Right atrium auricular region (tissue), 2 donors: ENCODE results near the gene NAALADL2. TPM values are rescaled to one million over a fixed set of nuclear protein-coding genes. Genes with fewer than 3 reads are reported as not detected.

ENCODE experiments used
- DNase-seq: peaks from one replicate; pipeline ENCODE4 v3.0.0-alpha.2; 2019; ENCODE audit warnings: low spot score
- H3K27ac ChIP-seq, 2 donors: fragments of 200-600 bp; sonication (generic); 1 replicate in 1 of 2; 2 replicates in 1 of 2; pipeline ENCODE4 v1.5.1; 2016 to 2019
- H3K27me3 ChIP-seq, 2 donors: fragments of 200-600 bp; sonication (generic); one replicate each; pipeline versions ENCODE4 v1.5.1 to v1.6.0; 2017 to 2019
- H3K36me3 ChIP-seq: fragments of 200-600 bp; sonication (generic); one replicate; pipeline ENCODE4 v1.5.1; 2016
- H3K4me1 ChIP-seq, 2 donors: fragments of 200-600 bp; sonication (generic); one replicate each; pipeline versions ENCODE4 v1.5.1 to v1.6.0; 2017 to 2019
- H3K4me3 ChIP-seq, 2 donors: fragments of 200-600 bp; sonication (generic); 1 replicate in 1 of 2; 2 replicates in 1 of 2; pipeline ENCODE4 v1.5.1; 2017 to 2019; ENCODE audit warnings: mild to moderate bottlenecking in 1 of 2, moderate library complexity in 1 of 2
- H3K9me3 ChIP-seq, 2 donors: fragments of 200-600 bp; sonication (generic); one replicate each; pipeline ENCODE4 v1.5.1; 2019
- CTCF ChIP-seq, 2 donors: fragments of 200-600 bp; sonication (generic); IDR thresholded peaks; one replicate each; pipeline ENCODE4 v1.5.1; 2019; ENCODE audit warnings: antibody characterized with exemption in 2 of 2
- total RNA-seq, 2 donors: library from RNA; depleted of rRNA; stranded (reverse); fragments of >200 nt; gene quantifications; one replicate each; pipeline ENCODE4 v1.1.0, GENCODE V29; 2016

Gene NAALADL2
- total RNA-seq, 2 donors from 2014 or later: 2.5 to 3.2 TPM

GRCh38 chr3:174937478-174937877, 78.3 kb downstream of the NAALADL2 start:
- DNase-seq: no peak
- no peak overlapping the region for H3K4me3 ChIP-seq
- H3K9me3 ChIP-seq: peaks cover 0 to 5% of the 10 kb centered on the region in 2 donors
- no peaks in the 10 kb centered on the region for H3K27me3 ChIP-seq
- H3K36me3 ChIP-seq: no peaks in the 10 kb centered on the region
- no peak overlapping the region for H3K27ac ChIP-seq
- TF ChIP-seq CTCF (IDR thresholded peaks at IDR 0.05): no peak
- no peaks in the 10 kb centered on the region for H3K4me1 ChIP-seq

GRCh38 chr3:174938102-174938501, 79.0 kb downstream of the NAALADL2 start:
- H3K4me3 ChIP-seq: no peak overlapping the region
- peaks cover 0 to 5% of the 10 kb centered on the region in 2 donors for H3K9me3 ChIP-seq
- no peaks in the 10 kb centered on the region for H3K36me3 ChIP-seq
- no peaks in the 10 kb centered on the region for H3K27me3 ChIP-seq
- H3K27ac ChIP-seq: no peak overlapping the region
- H3K4me1 ChIP-seq: no peaks in the 10 kb centered on the region
- no peak for TF ChIP-seq CTCF (IDR thresholded peaks at IDR 0.05)
- DNase-seq: no peak

GRCh38 chr3:174940151-174940550, 81.0 kb downstream of the NAALADL2 start:
- Histone ChIP-seq H3K4me3 (no peak overlapping the region), H3K9me3 (peaks cover 0 to 5% of the 10 kb centered on the region in 2 donors), H3K27me3 (no peaks in the 10 kb centered on the region), H3K27ac (no peak overlapping the region), H3K4me1 (no peaks in the 10 kb centered on the region), H3K36me3 (no peaks in the 10 kb centered on the region)
- TF ChIP-seq CTCF (IDR thresholded peaks at IDR 0.05): no peak
- no peak for DNase-seq

GRCh38 chr3:174945276-174945675, 86.1 kb downstream of the NAALADL2 start:
- Histone ChIP-seq H3K4me3 (no peak overlapping the region), H3K4me1 (no peaks in the 10 kb centered on the region), H3K36me3 (no peaks in the 10 kb centered on the region), H3K9me3 (no peaks in the 10 kb centered on the region), H3K27ac (no peak overlapping the region), H3K27me3 (no peaks in the 10 kb centered on the region)
- no peak for DNase-seq
- TF ChIP-seq CTCF (IDR thresholded peaks at IDR 0.05): no peak

GRCh38 chr3:174945951-174946350, 86.8 kb downstream of the NAALADL2 start:
- Histone ChIP-seq H3K36me3 (no peaks in the 10 kb centered on the region), H3K4me1 (no peaks in the 10 kb centered on the region), H3K27ac (no peak overlapping the region), H3K4me3 (no peak overlapping the region), H3K27me3 (no peaks in the 10 kb centered on the region), H3K9me3 (no peaks in the 10 kb centered on the region)
- TF ChIP-seq CTCF (IDR thresholded peaks at IDR 0.05): no peak
- no peak for DNase-seq

- H3K36me3 ChIP-seq: no peaks in the 10 kb centered on the region
- no peaks in the 10 kb centered on the region for H3K9me3 ChIP-seq
- no peak for TF ChIP-seq CTCF (IDR thresholded peaks at IDR 0.05)
- H3K27me3 ChIP-seq: no peaks in the 10 kb centered on the region
- no peak for DNase-seq
- H3K27ac ChIP-seq: no peak overlapping the region
- no peaks in the 10 kb centered on the region for H3K4me1 ChIP-seq
- H3K4me3 ChIP-seq: no peak overlapping the region
Observed at GRCh38 chr3:174949523-174949922, 90.4 kb downstream of the NAALADL2 start.
